Endodermal cell (in vitro differentiated cells): Measurements from ENCODE around the gene PHF21B. TPM values are rescaled to one million over a fixed set of nuclear protein-coding genes. Genes with fewer than 3 reads are reported as not detected.

Experiments used
- DNase-seq: peaks from one replicate; pipeline ENCODE4 v3.0.0-alpha.2; 2017
- H3K27ac ChIP-seq: 2 replicates; pipeline ENCODE4 v1.5.1; 2013; ENCODE audit warnings: mild to moderate bottlenecking, low read depth, low read length, moderate library complexity
- H3K27me3 ChIP-seq: 2 replicates; pipeline ENCODE4 v1.6.1; 2013; ENCODE audit warnings: mild to moderate bottlenecking, low read length, moderate library complexity; ENCODE audit not compliant: insufficient read depth, control insufficient read depth, poor library complexity, severe bottlenecking
- H3K36me3 ChIP-seq: 2 replicates; pipeline ENCODE4 v1.7.0; 2013; ENCODE audit warnings: mild to moderate bottlenecking, low read length, moderate library complexity; ENCODE audit not compliant: control insufficient read depth, insufficient read depth
- H3K4me1 ChIP-seq: one replicate; pipeline ENCODE4 v1.7.0; 2013; ENCODE audit warnings: low read length; ENCODE audit not compliant: control insufficient read depth, insufficient read depth
- H3K4me3 ChIP-seq: 2 replicates; pipeline ENCODE4 v1.5.1; 2013; ENCODE audit warnings: mild to moderate bottlenecking, low read length, moderate library complexity
- H3K9ac ChIP-seq: 2 replicates; pipeline ENCODE4 v1.6.1; 2013; ENCODE audit warnings: mild to moderate bottlenecking, low read length, moderate library complexity; ENCODE audit not compliant: poor library complexity, severe bottlenecking; ENCODE audit errors: extremely low read depth
- H3K9me3 ChIP-seq: 2 replicates; pipeline ENCODE4 v1.6.1; 2013; ENCODE audit warnings: mild to moderate bottlenecking, low read length, moderate library complexity; ENCODE audit not compliant: control insufficient read depth
- H3K27ac Mint-ChIP-seq: 2 replicates; pipeline ENCODE4 v1.8.0; 2020; ENCODE audit warnings: mixed read lengths
- H3K27me3 Mint-ChIP-seq: 2 replicates; pipeline ENCODE4 v1.8.0; 2021; ENCODE audit warnings: mild to moderate bottlenecking, mixed read lengths; ENCODE audit not compliant: insufficient read depth
- H3K36me3 Mint-ChIP-seq: 2 replicates; pipeline ENCODE4 v1.8.0; 2020; ENCODE audit warnings: low read depth, mixed read lengths
- H3K4me1 Mint-ChIP-seq: 2 replicates; pipeline ENCODE4 v1.8.0; 2020; ENCODE audit warnings: mixed read lengths
- H3K4me3 Mint-ChIP-seq: 2 replicates; pipeline ENCODE4 v1.8.0; 2020; ENCODE audit warnings: mild to moderate bottlenecking, moderate library complexity, mixed read lengths
- H3K9me3 Mint-ChIP-seq: 2 replicates; pipeline ENCODE4 v1.8.0; 2020; ENCODE audit warnings: mild to moderate bottlenecking, mixed read lengths
- WGBS, 2 experiments: methylation state at CpG; one replicate each; pipeline versions ENCODE4 v1.1.5 to v1.1.7; 2013; ENCODE audit warnings: missing lambda C conversion rate in 2 of 2, mixed read lengths in 1 of 2; ENCODE audit not compliant: insufficient coverage in 1 of 2, insufficient read length in 1 of 2; 5-methylcytosine and 5-hydroxymethylcytosine counted together
- total RNA-seq, 2 donors: library from RNA; stranded (reverse); fragmentation: NEBNext Ultra II Directional in 1 of 2; extraction: Animal tissue kit (Norgen Biotek cat#: 25700) in 1 of 2; gene quantifications; 2 replicates in 1 of 2; 3 replicates in 1 of 2; pipeline ENCODE4 v1.2.1, GENCODE V29; 2021
- TF ChIP-seq, protein P1 (sequence below): fragments of 200-600 bp; sonication (generic); conservative IDR thresholded peaks from 2 replicates; pipeline ENCODE4 v1.5.0; 2021; ENCODE audit warnings: antibody characterized with exemption, mild to moderate bottlenecking

The PHF21B gene
- total RNA-seq, 2 donors from 2014 or later: 57.5 to 69.2 TPM

DNA sequence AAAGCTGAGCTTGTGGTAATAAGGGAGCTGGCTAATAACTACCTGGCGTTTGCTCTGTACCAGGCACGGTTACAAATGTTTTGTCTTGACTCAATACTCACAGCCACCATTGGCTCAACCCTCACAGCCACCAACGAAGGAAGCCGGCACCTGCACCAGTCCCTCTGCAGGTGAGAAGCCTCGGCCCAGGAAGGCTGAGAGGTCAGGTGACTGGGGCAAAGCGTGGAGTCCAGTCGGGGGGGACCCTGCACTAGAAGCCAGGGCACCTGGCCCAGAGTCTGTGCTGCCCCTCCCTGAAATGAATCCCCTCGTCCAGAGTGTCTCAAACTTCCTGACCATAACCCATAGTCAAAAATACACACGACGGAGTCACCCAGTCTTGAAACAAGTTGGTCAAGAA lies 90.1 kb downstream of the PHF21B start:
- TF ChIP-seq, protein P1, sequence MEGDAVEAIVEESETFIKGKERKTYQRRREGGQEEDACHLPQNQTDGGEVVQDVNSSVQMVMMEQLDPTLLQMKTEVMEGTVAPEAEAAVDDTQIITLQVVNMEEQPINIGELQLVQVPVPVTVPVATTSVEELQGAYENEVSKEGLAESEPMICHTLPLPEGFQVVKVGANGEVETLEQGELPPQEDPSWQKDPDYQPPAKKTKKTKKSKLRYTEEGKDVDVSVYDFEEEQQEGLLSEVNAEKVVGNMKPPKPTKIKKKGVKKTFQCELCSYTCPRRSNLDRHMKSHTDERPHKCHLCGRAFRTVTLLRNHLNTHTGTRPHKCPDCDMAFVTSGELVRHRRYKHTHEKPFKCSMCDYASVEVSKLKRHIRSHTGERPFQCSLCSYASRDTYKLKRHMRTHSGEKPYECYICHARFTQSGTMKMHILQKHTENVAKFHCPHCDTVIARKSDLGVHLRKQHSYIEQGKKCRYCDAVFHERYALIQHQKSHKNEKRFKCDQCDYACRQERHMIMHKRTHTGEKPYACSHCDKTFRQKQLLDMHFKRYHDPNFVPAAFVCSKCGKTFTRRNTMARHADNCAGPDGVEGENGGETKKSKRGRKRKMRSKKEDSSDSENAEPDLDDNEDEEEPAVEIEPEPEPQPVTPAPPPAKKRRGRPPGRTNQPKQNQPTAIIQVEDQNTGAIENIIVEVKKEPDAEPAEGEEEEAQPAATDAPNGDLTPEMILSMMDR: no peak
- Mint-ChIP-seq H3K27ac (no peak overlapping the region), H3K36me3 (peaks cover 32% of the 10 kb centered on the region), H3K9me3 (peaks cover 3% of the 10 kb centered on the region), H3K27me3 (no peaks in the 10 kb centered on the region), H3K4me3 (no peak overlapping the region), H3K4me1 (no peaks in the 10 kb centered on the region)
- DNase-seq: peak; percentile 29
- Histone ChIP-seq H3K27me3 (no peaks in the 10 kb centered on the region), H3K27ac (no peak overlapping the region), H3K4me3 (no peak overlapping the region), H3K9ac (no peak overlapping the region), H3K4me1 (no peaks in the 10 kb centered on the region), H3K36me3 (peaks cover 23% of the 10 kb centered on the region), H3K9me3 (peaks cover 6% of the 10 kb centered on the region)
- WGBS, 2 experiments: 91 to 93% methylated on average over 3 to 10 of the region's 10 CpGs

DNA sequence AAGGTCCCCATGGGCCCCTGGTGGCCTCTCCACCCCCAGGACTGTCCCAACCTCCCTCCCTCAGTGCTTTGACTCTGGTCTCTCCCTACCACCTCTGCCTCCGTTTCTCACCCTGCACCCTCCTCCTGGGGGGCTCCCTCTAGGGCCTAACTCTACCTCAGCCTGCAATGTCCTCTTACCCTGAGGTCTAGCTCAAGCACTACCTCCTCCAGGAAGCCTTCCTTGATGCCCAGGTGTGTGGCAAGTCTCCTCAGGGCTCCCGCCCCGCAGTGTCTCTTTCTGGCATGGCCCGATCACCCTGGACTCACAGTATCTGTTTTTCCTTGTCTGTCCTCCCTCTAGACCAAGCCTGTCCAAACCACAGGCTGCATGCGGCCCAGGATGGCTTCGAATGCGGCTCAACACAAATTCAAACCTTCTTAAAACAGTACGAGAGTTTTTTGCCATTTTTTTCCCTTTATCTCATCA lies 90.8 kb downstream of the PHF21B start:
- Mint-ChIP-seq H3K4me1 (no peaks in the 10 kb centered on the region), H3K9me3 (peaks cover 3% of the 10 kb centered on the region), H3K36me3 (peaks cover 30% of the 10 kb centered on the region), H3K4me3 (no peak overlapping the region), H3K27me3 (no peaks in the 10 kb centered on the region), H3K27ac (peak overlapping the region; percentile 45)
- Histone ChIP-seq H3K27me3 (no peaks in the 10 kb centered on the region), H3K4me3 (no peak overlapping the region), H3K9ac (no peak overlapping the region), H3K4me1 (no peaks in the 10 kb centered on the region), H3K27ac (no peak overlapping the region), H3K9me3 (no peaks in the 10 kb centered on the region), H3K36me3 (peaks cover 26% of the 10 kb centered on the region)
- 90 to 100% methylated on average over 1 to 8 of the region's 8 CpGs for WGBS, 2 experiments
- TF ChIP-seq, protein P1: no peak
- no peak for DNase-seq

DNA sequence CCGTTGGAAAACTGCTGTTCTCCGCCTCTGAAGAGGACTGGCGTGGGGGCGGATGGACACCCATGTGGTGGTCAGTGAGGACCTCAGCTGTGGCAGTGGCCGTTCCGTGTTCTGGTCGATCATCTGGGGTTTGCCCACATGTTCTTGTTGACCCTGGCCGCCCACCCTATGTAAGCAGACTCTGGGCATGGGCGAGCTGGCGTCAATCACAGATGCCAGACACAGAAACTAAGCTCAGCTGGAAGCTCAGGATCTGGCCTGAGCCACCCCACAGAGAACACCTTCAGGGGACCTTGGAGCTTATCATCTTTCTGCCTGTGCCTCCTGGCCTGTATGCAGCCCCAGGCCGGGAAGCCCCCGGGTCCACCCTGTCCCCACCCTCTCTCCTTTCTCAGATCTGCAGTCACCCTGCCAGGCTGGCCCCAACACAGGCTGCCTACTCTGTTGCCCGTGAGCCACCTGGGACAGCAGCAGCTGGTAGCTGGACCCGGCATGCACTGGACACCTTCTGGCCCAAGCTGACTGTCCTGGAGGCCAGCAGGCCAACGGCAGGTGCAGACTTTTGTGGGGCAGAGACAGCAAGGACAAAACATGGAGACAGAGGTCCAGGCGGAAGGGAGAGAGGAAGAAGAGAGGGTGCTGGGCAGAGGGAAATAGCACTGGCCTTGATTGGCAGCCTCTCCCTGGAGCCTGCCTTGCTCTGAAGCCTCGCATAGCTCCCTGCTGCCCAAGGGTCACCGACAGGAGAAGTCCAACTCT lies 91.5 kb downstream of the PHF21B start:
- TF ChIP-seq, protein P1: no peak
- peak; percentile 36 for DNase-seq
- WGBS, 2 experiments: 86 to 89% methylated on average over 13 to 18 of the region's 18 CpGs
- peaks cover 36% of the 10 kb centered on the region for H3K36me3 Mint-ChIP-seq
- H3K9me3 ChIP-seq: peaks cover 4% of the 10 kb centered on the region
- H3K4me3 ChIP-seq: no peak overlapping the region
- no peak overlapping the region for H3K27ac Mint-ChIP-seq
- no peaks in the 10 kb centered on the region for H3K4me1 Mint-ChIP-seq
- peaks cover 31% of the 10 kb centered on the region for H3K36me3 ChIP-seq
- H3K9me3 Mint-ChIP-seq: peaks cover 3% of the 10 kb centered on the region
- H3K4me3 Mint-ChIP-seq: no peak overlapping the region
- no peaks in the 10 kb centered on the region for H3K27me3 ChIP-seq
- H3K9ac ChIP-seq: no peak overlapping the region
- H3K4me1 ChIP-seq: no peaks in the 10 kb centered on the region
- H3K27ac ChIP-seq: no peak overlapping the region
- H3K27me3 Mint-ChIP-seq: no peaks in the 10 kb centered on the region
